ENCODE results near the gene CDK12. TPM values are rescaled to one million over a fixed set of nuclear protein-coding genes. Genes with fewer than 3 reads are reported as not detected.

Gene CDK12
- total and polyA plus RNA-seq, 9 of the 15 experiments (the other 6 are each of a cell fraction or from before 2014, with no cell fraction given): 3.4 to 65.6 (median 36.8) TPM

- peak; percentile 25 for TF ChIP-seq PRDM10 (IDR thresholded peaks at IDR 0.05; ENCODE audit: partially characterized antibody)
- no peak for TF ChIP-seq RHOXF2B (CRISPR knock-in tag; conservative IDR thresholded peaks at IDR 0.05)
- TF ChIP-seq GTF2B (IDR thresholded peaks at IDR 0.05; ENCODE audit: extremely low read depth, insufficient read length): peak; percentile 65
- TF ChIP-seq WHSC1 (IDR thresholded peaks at IDR 0.05; ENCODE audit: low read length): no peak
- TF ChIP-seq ZNF57 (CRISPR knock-in tag; IDR thresholded peaks at IDR 0.05): no peak
- no peak for TF ChIP-seq ZNF431 (CRISPR knock-in tag; IDR thresholded peaks at IDR 0.05)
- TF ChIP-seq RFX7 (CRISPR knock-in tag; IDR thresholded peaks at IDR 0.05): no peak
- no peak for TF ChIP-seq ZFP1 (CRISPR knock-in tag; IDR thresholded peaks at IDR 0.05)
- TF ChIP-seq KAT8 (IDR thresholded peaks at IDR 0.05; ENCODE audit: low read depth): peak; percentile 38; the same call in 1 of the 2 replicates
- no peak for TF ChIP-seq PHTF2 (CRISPR knock-in tag; IDR thresholded peaks at IDR 0.05)
- no peak for TF ChIP-seq ZNF133 (CRISPR knock-in tag; IDR thresholded peaks at IDR 0.05)
- peak; percentile 96 for TF ChIP-seq TAF7 (tag; IDR thresholded peaks at IDR 0.05)
- no peak for TF ChIP-seq CUX1 (CRISPR knock-in tag; IDR thresholded peaks at IDR 0.05)
- TF ChIP-seq ZNF79 (CRISPR knock-in tag; IDR thresholded peaks at IDR 0.05; ENCODE audit: low read depth): no peak
- TF ChIP-seq NFYB (IDR thresholded peaks at IDR 0.05; ENCODE audit: extremely low read depth, insufficient read length): no peak
- peak; percentile 22 to 70; a peak in 2 of 4 replicates for TF ChIP-seq MNT (conservative IDR thresholded peaks at IDR 0.05)
- TF ChIP-seq ZNF766 (CRISPR knock-in tag; conservative IDR thresholded peaks at IDR 0.05): no peak
These were observed 10.3 kb upstream of the CDK12 start, which contains the start of gene MED1 (continued) for GRCh38 chr17:39450847-39451581.

Data from K562 (cell line).